Measurements from ENCODE around the gene SAMD10. TPM values are rescaled to one million over a fixed set of nuclear protein-coding genes. Genes with fewer than 3 reads are reported as not detected.
"Not testable (repeated sequence)": the region's sequence is repeated elsewhere in the genome, so short reads cannot be mapped to it uniquely, and the experiment has no call there.

Gene SAMD10
- total and polyA plus RNA-seq, 4 experiments from 2014 or later = 7.4 to 13.0 (median 8.6) TPM

DNA sequence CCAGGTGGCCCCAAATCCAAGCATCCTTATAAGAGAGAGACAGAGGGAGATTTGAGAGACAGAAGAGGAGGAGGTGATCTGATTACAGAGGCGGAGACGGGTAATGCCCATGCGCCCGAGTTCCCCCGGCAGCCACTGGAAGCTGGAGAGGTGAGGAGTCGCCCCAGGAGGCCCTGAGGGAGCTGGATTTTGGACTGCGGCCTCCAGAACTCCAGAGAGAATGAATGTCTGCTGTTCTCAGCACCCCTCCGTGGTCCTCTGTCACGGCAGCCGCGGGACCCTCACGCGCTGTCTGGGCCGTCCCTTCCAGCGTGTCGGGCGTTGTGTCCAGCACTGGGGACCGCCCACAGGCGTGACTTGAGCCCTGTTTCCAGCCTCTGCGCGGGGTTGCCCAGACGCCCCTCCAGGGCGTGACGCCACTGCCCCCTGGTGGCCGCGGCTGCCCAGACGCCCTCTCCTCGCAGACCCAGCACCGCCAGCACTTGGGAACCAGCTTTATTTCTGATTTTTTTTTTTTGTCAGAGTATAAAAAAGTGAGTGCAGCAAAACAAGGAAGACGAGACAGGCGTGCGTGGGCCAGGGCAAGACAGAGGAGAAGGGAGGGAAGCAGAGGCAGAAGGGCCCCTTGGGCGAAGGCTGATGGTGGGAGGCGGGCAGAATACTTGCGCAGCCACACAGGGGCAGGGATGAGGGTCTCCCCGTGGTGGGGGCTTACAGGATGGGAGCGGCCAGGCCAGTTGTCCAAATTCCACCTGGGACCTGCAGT, 5.6 kb downstream of the SAMD10 start:
- peaks cover 30% of the 10 kb centered on the region for H3K4me1 ChIP-seq (ENCODE audit: insufficient read depth, low read length)
- H3K4me1 Mint-ChIP-seq = peaks cover 22 to 55% (median 35%) of the 10 kb centered on the region in 4 donors
- H3K4me3 ChIP-seq (ENCODE audit: low read length in 2 of 2) = no peak overlapping the region
- peak; percentile 69 to 75 (median 71) for DNase-seq
- no peak overlapping the region for H3K27ac ChIP-seq (ENCODE audit: low read depth, low read length)
- no peaks in the 10 kb centered on the region for H3K27me3 ChIP-seq (ENCODE audit: insufficient read depth, low read length)
- CTCF ChIA-PET (ENCODE audit: partially characterized antibody) = interaction anchor here (0.7 to 3.3 kb wide), 22 partner anchors 9 to 477 kb away, joined by 3 to 15 read pairs (median 4); partner anchors contain the start of genes ARFRP1, PTK6, TPD52L2 and ZGPAT
- H3K36me3 ChIP-seq (ENCODE audit: insufficient read depth, low read length) = no peaks in the 10 kb centered on the region
- peak overlapping the region in 6 of 7 donors; percentile 46 to 89 (median 71) for H3K27ac Mint-ChIP-seq
- H3K4me3 Mint-ChIP-seq = peak overlapping the region in 1 of 8 donors; percentile 43
- H3K9me3 ChIP-seq (ENCODE audit: control insufficient read depth in 1 of 2, low read length in 2 of 2) = no peaks in the 10 kb centered on the region
- H3K36me3 Mint-ChIP-seq = peaks cover 8 to 15% of the 10 kb centered on the region in 2 donors
- peaks cover 0 to 1% (median 0%) of the 10 kb centered on the region in 8 donors for H3K9me3 Mint-ChIP-seq
- POLR2A ChIA-PET (ENCODE audit: partially characterized antibody) = interaction anchor here (0.6 to 2.5 kb wide), 5 partner anchors 17 to 436 kb away, joined by 3 to 12 read pairs (median 4); partner anchors contain the start of genes PTK6 and UCKL1
- intact Hi-C loops (cut with micrococcal nuclease) = loop anchor here (1.0 to 5.0 kb wide), 6 partner anchors 65 to 532 kb away; partner anchors contain the start of gene TPD52L2
- no peaks in the 10 kb centered on the region for H3K27me3 Mint-ChIP-seq

DNA sequence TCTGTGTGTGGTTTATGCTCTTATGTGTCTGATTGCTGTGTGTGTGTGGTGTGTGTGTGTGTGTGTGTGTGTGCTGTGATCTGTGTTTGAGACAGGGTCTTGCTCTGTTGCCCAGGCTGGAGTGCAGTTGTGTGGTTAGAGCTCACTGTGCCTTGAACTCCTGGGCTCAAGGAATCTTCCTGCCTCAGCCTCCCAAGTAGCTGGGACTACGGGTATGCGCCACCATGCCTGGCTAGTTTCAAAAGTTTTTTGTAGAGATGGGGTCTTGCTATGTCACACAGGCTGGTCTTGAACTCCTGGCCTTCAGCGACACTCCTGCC, 6.3 kb downstream of the SAMD10 start:
- H3K4me1 Mint-ChIP-seq = peaks cover 21 to 57% (median 37%) of the 10 kb centered on the region in 4 donors

DNA sequence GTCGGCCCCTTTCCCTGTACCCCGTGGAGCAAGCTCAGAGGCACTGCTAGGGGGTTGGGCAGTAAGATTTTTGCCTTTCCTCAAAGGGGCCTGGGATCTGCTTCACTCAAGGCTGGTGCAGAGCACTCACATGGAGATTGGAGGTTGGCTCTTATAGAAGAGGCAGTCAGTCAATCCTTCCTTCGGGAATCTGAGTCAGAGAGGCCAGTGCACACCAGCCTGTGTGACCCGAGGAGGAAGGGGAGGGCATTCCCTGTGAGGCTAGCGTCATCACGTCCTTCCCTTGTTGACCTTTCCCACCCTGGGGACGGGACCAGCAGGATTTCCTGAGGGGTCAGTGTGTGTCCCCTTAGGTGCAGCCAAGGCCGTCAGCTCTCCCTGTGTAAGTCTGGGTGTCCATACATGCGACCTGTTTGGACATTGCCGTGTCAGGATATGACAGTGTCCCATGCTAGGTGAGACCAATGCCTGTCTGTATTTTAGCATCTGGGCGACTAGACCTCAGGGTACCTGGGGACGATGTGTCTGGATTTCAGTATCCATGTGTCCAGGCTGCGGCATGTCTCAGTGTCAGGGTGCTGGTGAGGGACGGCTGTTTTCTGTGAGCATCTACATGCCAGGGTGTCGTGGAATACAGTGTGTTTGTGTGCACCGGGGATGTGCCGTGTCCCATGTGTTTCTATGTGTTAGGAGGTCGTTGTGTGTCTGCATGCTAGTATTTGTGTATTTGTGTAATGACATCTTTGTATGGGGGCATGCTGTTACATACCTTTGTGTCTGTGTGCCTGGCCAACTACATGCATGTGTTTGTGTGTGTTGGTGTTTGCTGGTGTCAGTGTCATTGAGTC, 6.9 kb downstream of the SAMD10 start:
- Histone ChIP-seq H3K27me3 (ENCODE audit: insufficient read depth, low read length) (no peaks in the 10 kb centered on the region), H3K36me3 (ENCODE audit: insufficient read depth, low read length) (no peaks in the 10 kb centered on the region), H3K27ac (ENCODE audit: low read depth, low read length) (no peak overlapping the region), H3K9me3 (ENCODE audit: control insufficient read depth in 1 of 2, low read length in 2 of 2) (no peaks in the 10 kb centered on the region), H3K4me1 (ENCODE audit: insufficient read depth, low read length) (peaks cover 26% of the 10 kb centered on the region), H3K4me3 (ENCODE audit: low read length in 2 of 2) (no peak overlapping the region)
- ChIA-PET POLR2A (ENCODE audit: partially characterized antibody) (interaction anchor here (0.6 to 2.5 kb wide), 5 partner anchors 16 to 536 kb away, joined by 3 to 12 read pairs (median 4); partner anchors contain the start of genes PTK6 and UCKL1), CTCF (ENCODE audit: partially characterized antibody) (interaction anchor here (0.9 to 2.2 kb wide), 10 partner anchors 8 to 476 kb away, joined by 3 to 12 read pairs (median 7); partner anchors contain the start of genes ARFRP1, TPD52L2 and ZGPAT)
- H3K9me3 Mint-ChIP-seq = peaks cover 0 to 1% (median 0%) of the 10 kb centered on the region in 8 donors
- peaks cover 18 to 57% (median 32%) of the 10 kb centered on the region in 4 donors for H3K4me1 Mint-ChIP-seq
- peak overlapping the region in 3 of 7 donors; percentile 62 to 77 (median 71) for H3K27ac Mint-ChIP-seq
- peak in 1 of 5 donors; percentile 32 for DNase-seq
- intact Hi-C loops (cut with micrococcal nuclease) = loop anchor here (5.0 kb wide), 2 partner anchors 105 to 530 kb away; partner anchors contain the start of gene TPD52L2
- no peaks in the 10 kb centered on the region for H3K27me3 Mint-ChIP-seq
- H3K36me3 Mint-ChIP-seq = peaks cover 8 to 17% of the 10 kb centered on the region in 2 donors
- H3K4me3 Mint-ChIP-seq = peak overlapping the region in 2 of 8 donors; percentile 9 to 30

More for the DNA sequence above, 6.3 kb downstream of the SAMD10 start:
- Histone ChIP-seq H3K4me1 (ENCODE audit: insufficient read depth, low read length) (peaks cover 30% of the 10 kb centered on the region), H3K9me3 (ENCODE audit: control insufficient read depth in 1 of 2, low read length in 2 of 2) (no peaks in the 10 kb centered on the region), H3K27me3 (ENCODE audit: insufficient read depth, low read length) (no peaks in the 10 kb centered on the region), H3K27ac (ENCODE audit: low read depth, low read length) (no peak overlapping the region), H3K4me3 (ENCODE audit: low read length in 2 of 2) (no peak overlapping the region), H3K36me3 (ENCODE audit: insufficient read depth, low read length) (no peaks in the 10 kb centered on the region)
- H3K4me3 Mint-ChIP-seq = no peak overlapping the region
- no peaks in the 10 kb centered on the region for H3K27me3 Mint-ChIP-seq
- H3K27ac Mint-ChIP-seq = peak overlapping the region in 5 of 7 donors; percentile 46 to 79 (median 62)
- CTCF ChIA-PET (ENCODE audit: partially characterized antibody) = interaction anchor here (0.9 to 3.3 kb wide), 16 partner anchors 10 to 477 kb away, joined by 3 to 15 read pairs (median 6); partner anchors contain the start of genes ARFRP1, PTK6, TPD52L2 and ZGPAT
- H3K9me3 Mint-ChIP-seq = peaks cover 0 to 1% (median 0%) of the 10 kb centered on the region in 8 donors
- POLR2A ChIA-PET (ENCODE audit: partially characterized antibody) = interaction anchor here (0.7 to 2.5 kb wide), 3 partner anchors 16 to 435 kb away, joined by 4 to 12 read pairs (median 6); partner anchors contain the start of genes PTK6 and UCKL1
- DNase-seq = no peak
- intact Hi-C loops (cut with micrococcal nuclease) = loop anchor here (5.0 kb wide), 2 partner anchors 106 to 531 kb away; partner anchors contain the start of gene TPD52L2
- H3K36me3 Mint-ChIP-seq = peaks cover 8 to 17% of the 10 kb centered on the region in 2 donors

DNA sequence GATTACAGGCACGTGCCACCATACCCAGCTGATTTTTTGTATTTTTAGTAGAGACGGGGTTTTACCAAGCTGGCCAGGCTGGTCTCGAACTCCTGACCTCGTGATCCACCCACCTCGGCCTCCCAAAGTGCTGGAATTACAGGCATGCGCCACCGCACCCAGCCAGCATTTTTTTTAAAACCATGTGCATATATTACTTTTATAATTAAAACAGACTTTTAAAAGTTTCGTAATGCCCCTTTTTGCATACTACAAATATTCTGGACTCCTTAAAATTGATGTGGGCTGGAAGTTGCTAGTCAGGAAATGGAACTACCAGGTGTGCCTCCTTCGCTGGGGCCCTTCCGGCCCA, 7.5 kb downstream of the SAMD10 start:
- Mint-ChIP-seq H3K36me3 (peaks cover 8 to 17% of the 10 kb centered on the region in 2 donors), H3K4me1 (peaks cover 18 to 51% (median 29%) of the 10 kb centered on the region in 4 donors), H3K27ac (peak overlapping the region in 2 of 7 donors; percentile 23 to 71), H3K4me3 (peak overlapping the region in 2 of 8 donors; percentile 9 to 30)
- H3K4me1 ChIP-seq (ENCODE audit: insufficient read depth, low read length) = peaks cover 20% of the 10 kb centered on the region
- ChIA-PET POLR2A (ENCODE audit: partially characterized antibody) (interaction anchor here (0.6 to 1.7 kb wide), 3 partner anchors 348 to 536 kb away, joined by 3 to 6 read pairs (median 3); partner anchors contain the start of gene PTK6), CTCF (ENCODE audit: partially characterized antibody) (interaction anchor here (1.1 to 1.4 kb wide), 2 partner anchors 8 to 68 kb away, joined by 4 to 7 read pairs; no protein-coding TSS in a partner anchor)
- H3K36me3 ChIP-seq (ENCODE audit: insufficient read depth, low read length); H3K27me3 Mint-ChIP-seq; H3K9me3 ChIP-seq (ENCODE audit: control insufficient read depth in 1 of 2, low read length in 2 of 2); H3K4me3 ChIP-seq (ENCODE audit: low read length in 2 of 2); H3K27ac ChIP-seq (ENCODE audit: low read depth, low read length); H3K27me3 ChIP-seq (ENCODE audit: insufficient read depth, low read length); DNase-seq; H3K9me3 Mint-ChIP-seq: not testable (repeated sequence)
- intact Hi-C loops (cut with micrococcal nuclease) = loop anchor here (5.0 kb wide), 2 partner anchors 105 to 530 kb away; partner anchors contain the start of gene TPD52L2

DNA sequence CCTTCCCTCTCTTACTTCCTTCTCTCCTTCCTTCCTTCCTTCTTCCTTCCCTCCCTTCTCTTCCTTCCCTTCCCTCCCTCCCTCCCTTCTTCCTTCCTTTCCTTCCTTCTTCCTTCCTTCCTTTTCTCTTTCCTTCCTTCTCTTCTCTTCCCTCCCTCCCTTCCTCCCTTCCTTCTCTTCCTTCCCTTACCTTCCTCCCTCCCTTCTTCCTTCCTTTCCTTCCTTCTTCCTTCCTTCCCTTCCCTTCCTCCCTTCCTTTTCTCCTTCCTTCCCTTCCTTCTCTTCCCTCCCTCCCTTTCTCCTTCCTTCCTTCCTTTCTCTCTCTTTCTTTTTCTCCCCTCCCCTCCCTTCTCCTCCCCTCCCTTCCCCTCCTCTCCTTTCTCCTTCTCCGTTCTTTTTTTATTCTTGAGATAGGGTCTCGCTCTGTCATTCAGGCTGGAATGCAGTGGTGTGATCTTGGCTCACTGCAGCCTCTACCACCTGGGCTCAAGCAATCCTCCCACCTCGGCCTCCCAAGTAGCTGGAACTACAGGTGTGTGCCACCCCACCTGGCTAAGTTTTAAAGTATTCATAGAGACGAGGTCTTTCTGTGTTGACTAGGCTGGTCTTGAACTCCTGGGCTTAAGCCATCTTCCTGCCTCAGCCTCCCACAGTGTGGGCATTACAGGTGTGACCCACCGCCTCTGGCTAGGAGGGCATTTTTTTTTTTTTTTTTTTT, 8.6 kb downstream of the SAMD10 start:
- intact Hi-C loops (cut with micrococcal nuclease) = loop anchor here (5.0 kb wide), 2 partner anchors 104 to 529 kb away; partner anchors contain the start of gene TPD52L2
- Histone ChIP-seq H3K9me3 (ENCODE audit: control insufficient read depth in 1 of 2, low read length in 2 of 2) (no peaks in the 10 kb centered on the region), H3K36me3 (ENCODE audit: insufficient read depth, low read length) (peaks cover 3% of the 10 kb centered on the region), H3K4me3 (ENCODE audit: low read length in 2 of 2) (no peak overlapping the region), H3K27ac (ENCODE audit: low read depth, low read length) (no peak overlapping the region), H3K4me1 (ENCODE audit: insufficient read depth, low read length) (peaks cover 18% of the 10 kb centered on the region), H3K27me3 (ENCODE audit: insufficient read depth, low read length) (no peaks in the 10 kb centered on the region)
- H3K27me3 Mint-ChIP-seq = no peaks in the 10 kb centered on the region
- H3K4me3 Mint-ChIP-seq = peak overlapping the region; percentile 64 to 82 (median 72)
- peaks cover 3 to 12% of the 10 kb centered on the region in 2 donors for H3K36me3 Mint-ChIP-seq
- POLR2A ChIA-PET (ENCODE audit: partially characterized antibody) = interaction anchor here (1.0 to 1.3 kb wide), 2 partner anchors 9 to 14 kb away, joined by 4 read pairs; partner anchors contain the start of genes SAMD10 and UCKL1
- no peak for DNase-seq
- H3K27ac Mint-ChIP-seq = peak overlapping the region; percentile 51 to 87 (median 70)
- H3K9me3 Mint-ChIP-seq = peaks cover 0 to 2% (median 0%) of the 10 kb centered on the region in 8 donors
- CTCF ChIA-PET (ENCODE audit: partially characterized antibody) = interaction anchor here (1.4 kb wide), 1 partner anchor 9 kb away, joined by 7 read pairs; no protein-coding TSS in a partner anchor
- peaks cover 12 to 40% (median 21%) of the 10 kb centered on the region in 4 donors for H3K4me1 Mint-ChIP-seq

Measured in CD4-positive, alpha-beta memory T cell (primary cell).